Measurements from ENCODE around the gene TRAPPC13.
"Not testable (repeated sequence)": the region's sequence is repeated elsewhere in the genome, so short reads cannot be mapped to it uniquely, and the experiment has no call there.

Gene TRAPPC13

GRCh38 chr5:65630981-65631380 lies 6.2 kb downstream of the TRAPPC13 start:
- Histone ChIP-seq H3K27me3 (ENCODE audit: control insufficient read depth, insufficient read depth, low read length) (no peaks in the 10 kb centered on the region), H3K4me2 (ENCODE audit: low read length) (no peak overlapping the region), H3K4me1 (ENCODE audit: control insufficient read depth, insufficient read depth, low read length) (peaks cover 3% of the 10 kb centered on the region), H3K9me3 (replicated peaks; ENCODE audit: low read length) (no peaks in the 10 kb centered on the region), H3K36me3 (ENCODE audit: insufficient read depth, low read length) (peaks cover 13% of the 10 kb centered on the region), H3K9ac (ENCODE audit: low read depth, low read length) (no peak overlapping the region), H3K4me3 (ENCODE audit: low read length) (no peak overlapping the region)

- H3K4me2 ChIP-seq (ENCODE audit: low read length) = no peak overlapping the region
- H3K27me3 ChIP-seq (ENCODE audit: control insufficient read depth, insufficient read depth, low read length) = no peaks in the 10 kb centered on the region
Observed at GRCh38 chr5:65640240-65640639, 15.4 kb downstream of the TRAPPC13 start.

GRCh38 chr5:65646938-65647337 lies 22.1 kb downstream of the TRAPPC13 start:
- H3K36me3 ChIP-seq (ENCODE audit: insufficient read depth, low read length) = peaks cover 8% of the 10 kb centered on the region
- no peak overlapping the region for H3K4me3 ChIP-seq (ENCODE audit: low read length)
- H3K4me1 ChIP-seq (ENCODE audit: control insufficient read depth, insufficient read depth, low read length) = no peaks in the 10 kb centered on the region

More at GRCh38 chr5:65640240-65640639, 15.4 kb downstream of the TRAPPC13 start:
- Histone ChIP-seq H3K4me3 (ENCODE audit: low read length) (no peak overlapping the region), H3K4me1 (ENCODE audit: control insufficient read depth, insufficient read depth, low read length) (no peaks in the 10 kb centered on the region), H3K36me3 (ENCODE audit: insufficient read depth, low read length) (peaks cover 27% of the 10 kb centered on the region), H3K9me3 (replicated peaks; ENCODE audit: low read length) (no peaks in the 10 kb centered on the region), H3K9ac (ENCODE audit: low read depth, low read length) (no peak overlapping the region)

GRCh38 chr5:65647941-65648340 lies 23.1 kb downstream of the TRAPPC13 start:
- Histone ChIP-seq H3K9ac (ENCODE audit: low read depth, low read length) (no peak overlapping the region), H3K4me3 (ENCODE audit: low read length) (no peak overlapping the region), H3K4me1 (ENCODE audit: control insufficient read depth, insufficient read depth, low read length) (no peaks in the 10 kb centered on the region), H3K27me3 (ENCODE audit: control insufficient read depth, insufficient read depth, low read length) (no peaks in the 10 kb centered on the region), H3K9me3 (replicated peaks; ENCODE audit: low read length) (no peaks in the 10 kb centered on the region), H3K4me2 (ENCODE audit: low read length) (no peak overlapping the region), H3K36me3 (ENCODE audit: insufficient read depth, low read length) (peaks cover 10% of the 10 kb centered on the region)

More at GRCh38 chr5:65646938-65647337, 22.1 kb downstream of the TRAPPC13 start:
- H3K9me3 ChIP-seq (replicated peaks; ENCODE audit: low read length) = no peaks in the 10 kb centered on the region
- H3K4me2 ChIP-seq (ENCODE audit: low read length) = no peak overlapping the region
- H3K27me3 ChIP-seq (ENCODE audit: control insufficient read depth, insufficient read depth, low read length) = no peaks in the 10 kb centered on the region
- no peak overlapping the region for H3K9ac ChIP-seq (ENCODE audit: low read depth, low read length)

- no peak overlapping the region for H3K4me2 ChIP-seq (ENCODE audit: low read length)
- H3K27me3 ChIP-seq (ENCODE audit: control insufficient read depth, insufficient read depth, low read length) = no peaks in the 10 kb centered on the region
- no peaks in the 10 kb centered on the region for H3K9me3 ChIP-seq (replicated peaks; ENCODE audit: low read length)
- H3K9ac ChIP-seq (ENCODE audit: low read depth, low read length) = no peak overlapping the region
- H3K36me3 ChIP-seq (ENCODE audit: insufficient read depth, low read length) = peaks cover 17% of the 10 kb centered on the region
- H3K4me1 ChIP-seq (ENCODE audit: control insufficient read depth, insufficient read depth, low read length) = no peaks in the 10 kb centered on the region
- H3K4me3 ChIP-seq (ENCODE audit: low read length) = no peak overlapping the region
Observed at GRCh38 chr5:65651144-65651543, 26.3 kb downstream of the TRAPPC13 start.

- H3K27me3 ChIP-seq (ENCODE audit: control insufficient read depth, insufficient read depth, low read length) = no peaks in the 10 kb centered on the region
- H3K4me3 ChIP-seq (ENCODE audit: low read length) = no peak overlapping the region
- no peaks in the 10 kb centered on the region for H3K4me1 ChIP-seq (ENCODE audit: control insufficient read depth, insufficient read depth, low read length)
Observed at GRCh38 chr5:65654713-65655112, 29.9 kb downstream of the TRAPPC13 start.

GRCh38 chr5:65663804-65664521 lies 39.1 kb downstream of the TRAPPC13 start:
- H3K27me3 ChIP-seq (ENCODE audit: control insufficient read depth, insufficient read depth, low read length) = no peaks in the 10 kb centered on the region
- H3K4me2 ChIP-seq (ENCODE audit: low read length) = no peak overlapping the region
- H3K9me3 ChIP-seq (replicated peaks; ENCODE audit: low read length) = no peaks in the 10 kb centered on the region
- H3K4me1 ChIP-seq (ENCODE audit: control insufficient read depth, insufficient read depth, low read length) = no peaks in the 10 kb centered on the region
- no peak overlapping the region for H3K9ac ChIP-seq (ENCODE audit: low read depth, low read length)
- no peak overlapping the region for H3K4me3 ChIP-seq (ENCODE audit: low read length)
- peaks cover 23% of the 10 kb centered on the region for H3K36me3 ChIP-seq (ENCODE audit: insufficient read depth, low read length)

More at GRCh38 chr5:65654713-65655112, 29.9 kb downstream of the TRAPPC13 start:
- no peak overlapping the region for H3K4me2 ChIP-seq (ENCODE audit: low read length)
- no peaks in the 10 kb centered on the region for H3K9me3 ChIP-seq (replicated peaks; ENCODE audit: low read length)
- H3K9ac ChIP-seq (ENCODE audit: low read depth, low read length) = no peak overlapping the region
- H3K36me3 ChIP-seq (ENCODE audit: insufficient read depth, low read length) = peaks cover 20% of the 10 kb centered on the region

- Histone ChIP-seq H3K27me3 (ENCODE audit: control insufficient read depth, insufficient read depth, low read length) (no peaks in the 10 kb centered on the region), H3K36me3 (ENCODE audit: insufficient read depth, low read length) (peaks cover 29% of the 10 kb centered on the region), H3K4me1 (ENCODE audit: control insufficient read depth, insufficient read depth, low read length) (no peaks in the 10 kb centered on the region), H3K4me3 (ENCODE audit: low read length) (no peak overlapping the region), H3K4me2 (ENCODE audit: low read length) (no peak overlapping the region), H3K9me3 (replicated peaks; ENCODE audit: low read length) (no peaks in the 10 kb centered on the region), H3K9ac (ENCODE audit: low read depth, low read length) (no peak overlapping the region)
Observed at GRCh38 chr5:65668696-65669095, 43.9 kb downstream of the TRAPPC13 start.

- H3K36me3 ChIP-seq (ENCODE audit: insufficient read depth, low read length) = peaks cover 23% of the 10 kb centered on the region
- H3K4me2 ChIP-seq (ENCODE audit: low read length) = no peak overlapping the region
- no peak overlapping the region for H3K4me3 ChIP-seq (ENCODE audit: low read length)
- no peaks in the 10 kb centered on the region for H3K27me3 ChIP-seq (ENCODE audit: control insufficient read depth, insufficient read depth, low read length)
- no peak overlapping the region for H3K9ac ChIP-seq (ENCODE audit: low read depth, low read length)
- H3K4me1 ChIP-seq (ENCODE audit: control insufficient read depth, insufficient read depth, low read length) = no peaks in the 10 kb centered on the region
- no peaks in the 10 kb centered on the region for H3K9me3 ChIP-seq (replicated peaks; ENCODE audit: low read length)
Observed at GRCh38 chr5:65672796-65673195, 48.0 kb downstream of the TRAPPC13 start.

- H3K36me3 ChIP-seq (ENCODE audit: insufficient read depth, low read length) = peaks cover 18% of the 10 kb centered on the region
Observed at GRCh38 chr5:65674749-65675148, 49.9 kb downstream of the TRAPPC13 start.

GRCh38 chr5:65676056-65676455 lies 51.2 kb downstream of the TRAPPC13 start:
- H3K27me3 ChIP-seq (ENCODE audit: control insufficient read depth, insufficient read depth, low read length); H3K9ac ChIP-seq (ENCODE audit: low read depth, low read length); H3K4me1 ChIP-seq (ENCODE audit: control insufficient read depth, insufficient read depth, low read length); H3K4me3 ChIP-seq (ENCODE audit: low read length); H3K9me3 ChIP-seq (replicated peaks; ENCODE audit: low read length); H3K4me2 ChIP-seq (ENCODE audit: low read length): not testable (repeated sequence)
- peaks cover 24% of the 10 kb centered on the region for H3K36me3 ChIP-seq (ENCODE audit: insufficient read depth, low read length)

More at GRCh38 chr5:65674749-65675148, 49.9 kb downstream of the TRAPPC13 start:
- H3K27me3 ChIP-seq (ENCODE audit: control insufficient read depth, insufficient read depth, low read length) = no peaks in the 10 kb centered on the region
- no peaks in the 10 kb centered on the region for H3K9me3 ChIP-seq (replicated peaks; ENCODE audit: low read length)
- H3K9ac ChIP-seq (ENCODE audit: low read depth, low read length) = no peak overlapping the region
- no peaks in the 10 kb centered on the region for H3K4me1 ChIP-seq (ENCODE audit: control insufficient read depth, insufficient read depth, low read length)
- H3K4me2 ChIP-seq (ENCODE audit: low read length) = no peak overlapping the region
- H3K4me3 ChIP-seq (ENCODE audit: low read length) = no peak overlapping the region

- no peak overlapping the region for H3K9ac ChIP-seq (ENCODE audit: low read depth, low read length)
- no peaks in the 10 kb centered on the region for H3K4me1 ChIP-seq (ENCODE audit: control insufficient read depth, insufficient read depth, low read length)
- H3K4me3 ChIP-seq (ENCODE audit: low read length) = no peak overlapping the region
- H3K27me3 ChIP-seq (ENCODE audit: control insufficient read depth, insufficient read depth, low read length) = no peaks in the 10 kb centered on the region
- no peaks in the 10 kb centered on the region for H3K9me3 ChIP-seq (replicated peaks; ENCODE audit: low read length)
- no peak overlapping the region for H3K4me2 ChIP-seq (ENCODE audit: low read length)
- H3K36me3 ChIP-seq (ENCODE audit: insufficient read depth, low read length) = peaks cover 34% of the 10 kb centered on the region
Observed at GRCh38 chr5:65682148-65682547, 57.3 kb downstream of the TRAPPC13 start.

Data from skeletal muscle satellite cell (primary cell).